Measurements from ENCODE around the gene KCNMB4.

DNA sequence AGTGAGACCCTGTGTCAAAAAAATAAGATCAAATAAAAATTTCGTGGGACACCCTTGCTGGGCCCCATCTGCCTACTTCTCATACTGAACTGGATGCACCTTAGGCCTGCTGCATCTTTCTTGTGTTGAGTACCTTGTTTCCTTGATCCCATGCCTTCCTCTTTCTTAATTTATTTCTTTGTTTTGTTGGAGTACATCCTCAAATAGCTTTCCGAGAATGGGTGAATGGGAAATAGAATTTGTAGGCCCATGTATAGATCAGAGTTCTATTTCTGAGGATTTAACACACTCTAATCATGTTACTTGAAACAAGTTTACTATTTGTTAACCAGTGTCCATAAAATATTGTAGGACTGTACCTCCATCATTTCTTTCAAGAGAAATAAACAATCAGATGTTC lies 23.6 kb downstream of the KCNMB4 start:
- TF ChIP-seq, protein P1, sequence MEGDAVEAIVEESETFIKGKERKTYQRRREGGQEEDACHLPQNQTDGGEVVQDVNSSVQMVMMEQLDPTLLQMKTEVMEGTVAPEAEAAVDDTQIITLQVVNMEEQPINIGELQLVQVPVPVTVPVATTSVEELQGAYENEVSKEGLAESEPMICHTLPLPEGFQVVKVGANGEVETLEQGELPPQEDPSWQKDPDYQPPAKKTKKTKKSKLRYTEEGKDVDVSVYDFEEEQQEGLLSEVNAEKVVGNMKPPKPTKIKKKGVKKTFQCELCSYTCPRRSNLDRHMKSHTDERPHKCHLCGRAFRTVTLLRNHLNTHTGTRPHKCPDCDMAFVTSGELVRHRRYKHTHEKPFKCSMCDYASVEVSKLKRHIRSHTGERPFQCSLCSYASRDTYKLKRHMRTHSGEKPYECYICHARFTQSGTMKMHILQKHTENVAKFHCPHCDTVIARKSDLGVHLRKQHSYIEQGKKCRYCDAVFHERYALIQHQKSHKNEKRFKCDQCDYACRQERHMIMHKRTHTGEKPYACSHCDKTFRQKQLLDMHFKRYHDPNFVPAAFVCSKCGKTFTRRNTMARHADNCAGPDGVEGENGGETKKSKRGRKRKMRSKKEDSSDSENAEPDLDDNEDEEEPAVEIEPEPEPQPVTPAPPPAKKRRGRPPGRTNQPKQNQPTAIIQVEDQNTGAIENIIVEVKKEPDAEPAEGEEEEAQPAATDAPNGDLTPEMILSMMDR (conservative IDR thresholded peaks at IDR 0.05), result no peak
- TF ChIP-seq ZFX (IDR thresholded peaks at IDR 0.05), result no peak
